ENCODE data around the gene ZFAND3.

DNA sequence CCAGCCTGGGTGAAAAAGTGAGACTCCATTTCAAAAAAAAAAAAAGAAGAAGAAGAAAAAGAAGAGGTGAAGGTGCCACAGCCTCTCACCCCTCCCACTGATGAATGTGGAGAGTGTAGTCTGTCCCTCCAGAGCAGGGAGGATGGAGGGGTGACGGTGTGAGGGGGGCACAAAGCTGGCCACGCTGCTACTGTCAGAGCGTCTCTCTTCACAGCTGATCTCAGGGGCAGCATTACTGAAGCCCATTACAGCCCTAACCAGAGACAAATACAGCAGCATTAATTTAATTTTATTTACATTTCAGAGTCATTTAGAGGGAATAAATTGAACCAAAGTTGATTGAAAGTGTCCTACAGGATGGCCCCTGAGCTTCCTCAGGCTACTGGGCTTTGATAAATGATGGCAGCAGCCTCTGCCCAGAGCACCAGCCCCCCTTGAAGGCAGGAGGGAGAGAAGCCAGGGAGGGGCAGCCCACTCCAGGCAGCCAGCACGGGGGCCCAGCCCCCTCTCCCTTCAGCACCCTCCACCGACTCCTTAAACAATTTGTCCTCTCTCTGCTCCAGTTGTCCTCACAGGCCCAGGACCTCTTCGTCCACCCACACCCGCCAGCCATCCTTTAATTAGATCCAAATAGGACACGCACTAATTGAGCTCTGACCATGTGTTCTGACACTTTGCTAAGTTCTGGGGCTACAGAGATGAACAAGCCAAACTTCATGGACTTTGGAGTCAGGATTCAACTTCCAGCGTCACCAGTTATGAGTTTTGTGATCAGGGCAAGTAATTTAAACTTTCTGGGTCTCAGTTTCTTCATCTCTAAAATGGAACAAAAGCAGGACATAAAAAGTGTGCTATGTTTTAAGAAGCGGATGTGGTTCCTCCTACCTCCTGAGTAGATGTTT lies 18.6 kb upstream of the ZFAND3 start:
- TF ChIP-seq POLR2A (IDR thresholded peaks at IDR 0.05) (no peak), CTCF (IDR thresholded peaks at IDR 0.05) (no peak)

Data from upper lobe of left lung (tissue), 4 donors.